Measurements from ENCODE around the gene TAF11L9.
"Not testable (repeated sequence)": the region's sequence is repeated elsewhere in the genome, so short reads cannot be mapped to it uniquely, and the experiment has no call there.

Gene TAF11L9

GRCh38 chr5:17585658-17586057, 8.5 kb downstream of the TAF11L9 start, which contains the start of gene TAF11L7:
TSS of gene TAF11L7 (minus strand) at chr5:17585758.
- TF ChIP-seq FOXP2 (optimal IDR thresholded peaks at IDR 0.05; ENCODE audit: borderline replicate concordance, extremely low read depth, extremely low read length, insufficient read depth); SIN3A (IDR thresholded peaks at IDR 0.05; ENCODE audit: borderline replicate concordance, insufficient read depth, low read length); POLR2AphosphoS5 (IDR thresholded peaks at IDR 0.05; ENCODE audit: low read depth, low read length): not testable (repeated sequence)

Measured in PFSK-1 (cell line).